ENCODE measurements around the gene AKAP12. TPM values are rescaled to one million over a fixed set of nuclear protein-coding genes. Genes with fewer than 3 reads are reported as not detected.

AKAP12 gene
- total RNA-seq, 2 donors from 2014 or later = 102 to 167 TPM

GRCh38 chr6:151327101-151327500 is 87.3 kb downstream of the AKAP12 start:
- H3K9me3 ChIP-seq = no peaks in the 10 kb centered on the region
- no peak overlapping the region for H3K4me3 ChIP-seq
- H3K4me1 ChIP-seq (ENCODE audit: control insufficient read depth in 1 of 2, low read depth in 2 of 2) = peaks cover 0 to 16% of the 10 kb centered on the region in 2 donors
- DNase-seq (ENCODE audit: low spot score) (no peak), ATAC-seq (ENCODE audit: insufficient number of reproducible peaks, low FRiP score, low read depth) (no peak)
- no peaks in the 10 kb centered on the region for H3K36me3 ChIP-seq
- no peaks in the 10 kb centered on the region for H3K27me3 ChIP-seq (replicated peaks; ENCODE audit: insufficient read depth)
- TF ChIP-seq CTCF (IDR thresholded peaks at IDR 0.05) = no peak
- H3K27ac ChIP-seq = no peak overlapping the region

- Histone ChIP-seq H3K36me3 (no peaks in the 10 kb centered on the region), H3K27me3 (replicated peaks; ENCODE audit: insufficient read depth) (no peaks in the 10 kb centered on the region), H3K4me1 (ENCODE audit: control insufficient read depth in 1 of 2, low read depth in 2 of 2) (peaks cover 0 to 2% of the 10 kb centered on the region in 2 donors), H3K9me3 (no peaks in the 10 kb centered on the region), H3K4me3 (no peak overlapping the region), H3K27ac (no peak overlapping the region)
- DNase-seq (ENCODE audit: low spot score) (no peak), ATAC-seq (ENCODE audit: insufficient number of reproducible peaks, low FRiP score, low read depth) (no peak)
- no peak for TF ChIP-seq CTCF (IDR thresholded peaks at IDR 0.05)
Measured at GRCh38 chr6:151330130-151330696, 90.4 kb downstream of the AKAP12 start.

- Histone ChIP-seq H3K27me3 (replicated peaks; ENCODE audit: insufficient read depth) (no peaks in the 10 kb centered on the region), H3K36me3 (no peaks in the 10 kb centered on the region), H3K4me3 (no peak overlapping the region), H3K9me3 (no peaks in the 10 kb centered on the region), H3K4me1 (ENCODE audit: control insufficient read depth in 1 of 2, low read depth in 2 of 2) (no peaks in the 10 kb centered on the region), H3K27ac (no peak overlapping the region)
- DNase-seq (ENCODE audit: low spot score) = no peak
- no peak for TF ChIP-seq CTCF (IDR thresholded peaks at IDR 0.05)
- ATAC-seq (ENCODE audit: insufficient number of reproducible peaks, low FRiP score, low read depth) = no peak
Measured at GRCh38 chr6:151335930-151336329, 96.2 kb downstream of the AKAP12 start.

GRCh38 chr6:151338651-151339200 is 99.0 kb downstream of the AKAP12 start:
- H3K4me1 ChIP-seq (ENCODE audit: control insufficient read depth in 1 of 2, low read depth in 2 of 2) = no peaks in the 10 kb centered on the region
- no peak for DNase-seq (ENCODE audit: low spot score)
- H3K27ac ChIP-seq = no peak overlapping the region
- no peak for ATAC-seq (ENCODE audit: insufficient number of reproducible peaks, low FRiP score, low read depth)
- TF ChIP-seq CTCF (IDR thresholded peaks at IDR 0.05) = no peak
- H3K36me3 ChIP-seq = peaks cover 2% of the 10 kb centered on the region
- no peaks in the 10 kb centered on the region for H3K27me3 ChIP-seq (replicated peaks; ENCODE audit: insufficient read depth)
- H3K9me3 ChIP-seq = no peaks in the 10 kb centered on the region
- no peak overlapping the region for H3K4me3 ChIP-seq

GRCh38 chr6:151339369-151339768 is 99.6 kb downstream of the AKAP12 start:
- no peak overlapping the region for H3K27ac ChIP-seq
- no peak for ATAC-seq (ENCODE audit: insufficient number of reproducible peaks, low FRiP score, low read depth)
- H3K36me3 ChIP-seq = peaks cover 2% of the 10 kb centered on the region
- no peak for TF ChIP-seq CTCF (IDR thresholded peaks at IDR 0.05)
- H3K4me3 ChIP-seq = no peak overlapping the region
- no peaks in the 10 kb centered on the region for H3K9me3 ChIP-seq
- no peaks in the 10 kb centered on the region for H3K27me3 ChIP-seq (replicated peaks; ENCODE audit: insufficient read depth)
- H3K4me1 ChIP-seq (ENCODE audit: control insufficient read depth in 1 of 2, low read depth in 2 of 2) = no peaks in the 10 kb centered on the region
- DNase-seq (ENCODE audit: low spot score) = no peak

Data from thoracic aorta (tissue), 2 donors.